ENCODE data around the gene TP53I11.

Gene TP53I11

DNA sequence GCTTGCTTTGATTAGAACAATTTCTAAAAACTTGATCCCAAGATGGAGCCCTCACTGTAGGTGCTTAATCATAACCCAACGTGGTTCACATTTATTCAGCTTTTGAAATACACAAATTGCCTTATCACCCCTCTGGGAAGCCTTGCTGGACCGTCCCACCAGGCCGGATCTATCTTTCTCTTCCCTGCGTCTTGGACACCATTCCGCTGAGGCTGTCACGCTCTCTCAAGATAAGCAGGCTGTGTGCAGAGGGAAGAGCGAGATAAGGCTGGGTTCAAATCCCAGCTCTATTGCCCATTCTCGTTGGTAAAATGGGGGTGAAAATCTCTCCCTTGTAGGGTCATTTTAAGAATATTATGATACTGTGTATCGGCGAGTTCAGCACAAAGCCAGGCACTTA, 20.5 kb upstream of the TP53I11 start:
- no peak for TF ChIP-seq CTCF (IDR thresholded peaks at IDR 0.05; ENCODE audit: poor library complexity, severe bottlenecking)
- no peak overlapping the region for H3K27ac ChIP-seq (ENCODE audit: poor library complexity, severe bottlenecking)
- H3K36me3 ChIP-seq (ENCODE audit: low read depth), result no peaks in the 10 kb centered on the region
- no peaks in the 10 kb centered on the region for H3K9me3 ChIP-seq (ENCODE audit: severe bottlenecking)
- H3K27me3 ChIP-seq (ENCODE audit: insufficient read depth, poor library complexity, severe bottlenecking), result no peaks in the 10 kb centered on the region
- no peak overlapping the region for H3K4me3 ChIP-seq (ENCODE audit: severe bottlenecking)
- H3K4me1 ChIP-seq (ENCODE audit: insufficient read depth, poor library complexity, severe bottlenecking), result peaks cover 8% of the 10 kb centered on the region
- no peak for DNase-seq (ENCODE audit: low spot score)
- ATAC-seq (ENCODE audit: low read depth), result no peak

DNA sequence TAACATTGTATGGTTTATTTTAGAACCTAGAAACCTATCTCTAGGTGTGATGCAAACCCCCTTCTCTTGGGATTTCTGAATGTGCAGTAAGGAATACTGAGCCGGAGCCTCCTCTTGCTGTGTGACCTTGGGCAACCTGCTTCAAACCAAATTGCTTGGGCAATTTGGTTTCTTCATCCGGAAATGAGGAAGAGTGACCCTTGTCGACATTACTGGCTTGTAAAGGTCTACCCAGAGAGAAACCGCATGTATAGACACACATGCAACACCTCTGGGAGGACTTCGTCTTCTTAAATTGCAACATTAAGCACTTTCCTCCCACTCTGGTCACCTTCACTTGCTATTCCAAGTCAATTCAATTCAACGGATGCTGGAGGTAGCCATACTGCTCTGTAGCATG, 19.6 kb upstream of the TP53I11 start:
- Histone ChIP-seq H3K27me3 (ENCODE audit: insufficient read depth, poor library complexity, severe bottlenecking) (no peaks in the 10 kb centered on the region), H3K36me3 (ENCODE audit: low read depth) (no peaks in the 10 kb centered on the region), H3K27ac (ENCODE audit: poor library complexity, severe bottlenecking) (no peak overlapping the region), H3K4me3 (ENCODE audit: severe bottlenecking) (no peak overlapping the region), H3K4me1 (ENCODE audit: insufficient read depth, poor library complexity, severe bottlenecking) (peaks cover 8% of the 10 kb centered on the region), H3K9me3 (ENCODE audit: severe bottlenecking) (no peaks in the 10 kb centered on the region)
- DNase-seq (ENCODE audit: low spot score) (no peak), ATAC-seq (ENCODE audit: low read depth) (no peak)
- TF ChIP-seq CTCF (IDR thresholded peaks at IDR 0.05; ENCODE audit: poor library complexity, severe bottlenecking), result no peak

DNA sequence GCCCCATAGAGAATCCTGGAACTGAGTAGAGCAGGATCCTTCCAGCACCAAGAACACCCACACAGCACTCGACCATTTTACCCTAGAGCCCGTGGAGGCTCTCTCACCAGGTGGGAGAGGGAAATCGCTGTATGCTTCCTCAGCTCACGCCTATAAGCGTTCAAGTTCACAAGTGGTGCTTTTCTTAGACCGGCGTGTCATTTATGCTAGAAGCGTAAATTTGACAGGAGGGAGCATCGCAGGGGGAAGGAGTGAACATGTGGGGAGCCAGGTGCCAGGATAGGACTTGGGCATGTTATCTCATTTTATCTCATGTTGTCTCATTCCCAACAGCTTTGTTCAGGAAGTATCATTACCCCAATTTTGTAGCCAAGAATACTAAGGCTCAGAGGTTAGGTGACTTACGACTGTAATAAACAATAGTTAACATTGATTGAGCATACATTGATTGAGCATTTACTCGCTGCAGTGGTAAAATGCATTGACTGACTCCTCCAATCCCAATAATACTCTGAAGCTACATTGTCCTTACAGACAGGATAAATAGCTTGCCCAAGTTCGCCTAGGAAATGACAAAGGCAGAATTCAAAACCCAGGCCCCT, 19.1 kb upstream of the TP53I11 start:
- DNase-seq (ENCODE audit: low spot score) (no peak), ATAC-seq (ENCODE audit: low read depth) (no peak)
- TF ChIP-seq CTCF (IDR thresholded peaks at IDR 0.05; ENCODE audit: poor library complexity, severe bottlenecking), result no peak
- Histone ChIP-seq H3K27me3 (ENCODE audit: insufficient read depth, poor library complexity, severe bottlenecking) (no peaks in the 10 kb centered on the region), H3K36me3 (ENCODE audit: low read depth) (no peaks in the 10 kb centered on the region), H3K9me3 (ENCODE audit: severe bottlenecking) (no peaks in the 10 kb centered on the region), H3K27ac (ENCODE audit: poor library complexity, severe bottlenecking) (no peak overlapping the region), H3K4me1 (ENCODE audit: insufficient read depth, poor library complexity, severe bottlenecking) (peaks cover 8% of the 10 kb centered on the region), H3K4me3 (ENCODE audit: severe bottlenecking) (no peak overlapping the region)

DNA sequence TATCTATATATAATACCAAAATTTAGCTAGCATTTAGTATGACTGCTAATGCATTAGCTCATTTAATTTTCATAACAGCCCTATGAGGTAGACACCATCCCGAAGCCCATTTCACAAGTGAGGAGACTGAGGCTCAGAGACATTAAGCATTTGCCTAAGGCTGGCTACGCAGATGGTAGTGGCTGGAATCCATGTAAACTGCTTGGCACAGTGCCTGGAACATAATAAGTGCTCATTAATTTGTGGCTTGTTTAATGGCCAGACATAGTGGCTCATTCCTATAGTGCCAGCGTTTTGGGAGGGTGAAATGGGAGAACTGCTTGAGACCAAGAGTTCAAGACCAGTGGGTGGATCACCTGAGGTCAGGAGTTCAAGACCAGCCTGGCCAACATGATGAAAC, 17.8 kb upstream of the TP53I11 start:
- DNase-seq (ENCODE audit: low spot score) (no peak), ATAC-seq (ENCODE audit: low read depth) (no peak)
- no peaks in the 10 kb centered on the region for H3K9me3 ChIP-seq (ENCODE audit: severe bottlenecking)
- no peaks in the 10 kb centered on the region for H3K36me3 ChIP-seq (ENCODE audit: low read depth)
- H3K4me1 ChIP-seq (ENCODE audit: insufficient read depth, poor library complexity, severe bottlenecking), result peaks cover 8% of the 10 kb centered on the region
- H3K27me3 ChIP-seq (ENCODE audit: insufficient read depth, poor library complexity, severe bottlenecking), result no peaks in the 10 kb centered on the region
- no peak overlapping the region for H3K4me3 ChIP-seq (ENCODE audit: severe bottlenecking)
- TF ChIP-seq CTCF (IDR thresholded peaks at IDR 0.05; ENCODE audit: poor library complexity, severe bottlenecking), result no peak
- H3K27ac ChIP-seq (ENCODE audit: poor library complexity, severe bottlenecking), result no peak overlapping the region

DNA sequence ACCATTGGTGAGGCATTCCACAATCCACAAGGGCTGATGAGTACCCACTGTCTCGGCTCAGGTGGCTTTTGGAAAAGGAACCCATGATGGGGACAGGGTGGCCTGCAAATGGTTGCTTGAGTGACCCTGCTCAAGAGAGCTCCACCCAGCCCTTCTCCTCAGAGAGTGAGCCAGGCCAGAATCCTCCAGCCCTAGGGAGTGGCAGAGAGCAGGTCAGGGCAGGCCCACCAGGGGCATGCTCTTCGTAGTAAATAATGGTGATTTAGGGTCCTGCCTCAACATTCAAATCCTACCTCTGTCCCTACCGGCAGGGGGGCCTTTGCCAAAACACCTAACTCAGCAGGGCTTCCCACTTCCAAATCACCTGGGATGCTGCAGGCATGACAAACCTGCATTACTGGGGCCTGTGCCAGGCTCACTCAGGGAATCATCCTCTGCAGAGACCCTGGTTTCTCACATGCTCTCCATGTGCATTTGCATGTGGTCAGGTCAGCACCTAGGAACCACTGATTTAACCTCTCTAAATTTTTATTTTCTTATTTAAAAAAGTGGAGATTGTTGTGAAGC, 17.3 kb upstream of the TP53I11 start:
- no peak for TF ChIP-seq CTCF (IDR thresholded peaks at IDR 0.05; ENCODE audit: poor library complexity, severe bottlenecking)
- Histone ChIP-seq H3K36me3 (ENCODE audit: low read depth) (no peaks in the 10 kb centered on the region), H3K4me1 (ENCODE audit: insufficient read depth, poor library complexity, severe bottlenecking) (peaks cover 8% of the 10 kb centered on the region), H3K27me3 (ENCODE audit: insufficient read depth, poor library complexity, severe bottlenecking) (no peaks in the 10 kb centered on the region), H3K9me3 (ENCODE audit: severe bottlenecking) (no peaks in the 10 kb centered on the region), H3K4me3 (ENCODE audit: severe bottlenecking) (no peak overlapping the region), H3K27ac (ENCODE audit: poor library complexity, severe bottlenecking) (no peak overlapping the region)
- no peak for DNase-seq (ENCODE audit: low spot score)
- peak; percentile 66; the same call in 2 of the 3 replicates for ATAC-seq (ENCODE audit: low read depth)

Data from RWPE2 (cell line).